Measurements from ENCODE around the gene IFNA4. TPM values are rescaled to one million over a fixed set of nuclear protein-coding genes. Genes with fewer than 3 reads are reported as not detected.

The IFNA4 gene
- total and polyA plus RNA-seq, 9 of the 15 experiments (the other 6 are each of a cell fraction or from before 2014, with no cell fraction given): not detected

DNA sequence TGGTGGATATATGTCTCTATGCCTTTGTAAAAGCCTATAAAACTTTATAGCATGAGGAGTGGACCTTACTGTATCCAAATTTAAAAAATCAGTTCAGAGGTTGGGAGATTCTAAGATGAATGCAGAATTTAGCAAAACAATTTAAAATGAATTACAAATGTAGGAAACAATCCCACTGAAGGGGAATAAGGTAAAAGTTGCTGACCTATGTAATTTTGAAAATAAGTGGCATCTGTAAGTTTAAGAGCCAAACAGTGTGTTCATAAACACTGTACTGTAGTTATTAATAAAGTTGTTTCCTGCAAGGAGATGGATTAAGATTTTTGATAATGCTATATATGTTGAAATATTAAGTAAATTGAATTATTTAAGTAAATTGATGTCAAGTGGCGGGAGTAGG, 50.4 kb downstream of the IFNA4 start:
- Histone ChIP-seq H3K4me2 (ENCODE audit: insufficient read depth, low read length) (no peak overlapping the region), H3K4me1 (replicated peaks in 1 of 2; ENCODE audit: control insufficient read depth in 2 of 2, insufficient read depth in 2 of 2, low read length in 2 of 2) (no peaks in the 10 kb centered on the region), H4K20me1 (replicated peaks; ENCODE audit: control insufficient read depth, insufficient read depth, low read length) (no peaks in the 10 kb centered on the region), H3K9me1 (ENCODE audit: control insufficient read depth, insufficient read depth, low read length) (no peaks in the 10 kb centered on the region), H3K9me3 (replicated peaks; ENCODE audit: control insufficient read depth, insufficient read depth, low read depth, low read length) (no peaks in the 10 kb centered on the region), H3K27me3 (ENCODE audit: control insufficient read depth in 2 of 2, insufficient read depth in 2 of 2, low read length in 2 of 2) (no peaks in the 10 kb centered on the region), H3K79me2 (ENCODE audit: control insufficient read depth, insufficient read depth, low read length) (no peaks in the 10 kb centered on the region), H3K4me3 (no peak overlapping the region), H3K9ac (ENCODE audit: insufficient read depth in 1 of 2, low read depth in 2 of 2, low read length in 2 of 2) (no peak overlapping the region), H2AFZ (ENCODE audit: low read depth, low read length) (no peak overlapping the region), H3K36me3 (ENCODE audit: control insufficient read depth, insufficient read depth, low read length) (no peaks in the 10 kb centered on the region), H3K27ac (ENCODE audit: extremely low read depth, low read depth, low read length) (no peak overlapping the region)
- FAIRE-seq (no peak), DNase-seq (ENCODE audit: extremely low read depth in 1 of 4, low spot score in 3 of 4) (no peak), ATAC-seq (no peak)
- ChIA-PET POLR2A (no interaction called here), CTCF (ENCODE audit: low intra/inter-chr PET ratio) (no interaction called here)
- BruUV-seq (replicated peaks): no TSS peak
- no peak for TF ChIP-seq GABPA (tag; conservative IDR thresholded peaks at IDR 0.05; ENCODE audit: low read depth)
- TF ChIP-seq MAFG (tag; conservative IDR thresholded peaks at IDR 0.05): no peak
- no peak for TF ChIP-seq MXI1 (IDR thresholded peaks at IDR 0.05; ENCODE audit: low read depth, low read length)
- no peak for TF ChIP-seq GTF2E2 (tag; IDR thresholded peaks at IDR 0.05)
- TF ChIP-seq HNRNPH1 (optimal IDR thresholded peaks at IDR 0.05; ENCODE audit: low read depth, low read length): no peak
- TF ChIP-seq, protein P1, sequence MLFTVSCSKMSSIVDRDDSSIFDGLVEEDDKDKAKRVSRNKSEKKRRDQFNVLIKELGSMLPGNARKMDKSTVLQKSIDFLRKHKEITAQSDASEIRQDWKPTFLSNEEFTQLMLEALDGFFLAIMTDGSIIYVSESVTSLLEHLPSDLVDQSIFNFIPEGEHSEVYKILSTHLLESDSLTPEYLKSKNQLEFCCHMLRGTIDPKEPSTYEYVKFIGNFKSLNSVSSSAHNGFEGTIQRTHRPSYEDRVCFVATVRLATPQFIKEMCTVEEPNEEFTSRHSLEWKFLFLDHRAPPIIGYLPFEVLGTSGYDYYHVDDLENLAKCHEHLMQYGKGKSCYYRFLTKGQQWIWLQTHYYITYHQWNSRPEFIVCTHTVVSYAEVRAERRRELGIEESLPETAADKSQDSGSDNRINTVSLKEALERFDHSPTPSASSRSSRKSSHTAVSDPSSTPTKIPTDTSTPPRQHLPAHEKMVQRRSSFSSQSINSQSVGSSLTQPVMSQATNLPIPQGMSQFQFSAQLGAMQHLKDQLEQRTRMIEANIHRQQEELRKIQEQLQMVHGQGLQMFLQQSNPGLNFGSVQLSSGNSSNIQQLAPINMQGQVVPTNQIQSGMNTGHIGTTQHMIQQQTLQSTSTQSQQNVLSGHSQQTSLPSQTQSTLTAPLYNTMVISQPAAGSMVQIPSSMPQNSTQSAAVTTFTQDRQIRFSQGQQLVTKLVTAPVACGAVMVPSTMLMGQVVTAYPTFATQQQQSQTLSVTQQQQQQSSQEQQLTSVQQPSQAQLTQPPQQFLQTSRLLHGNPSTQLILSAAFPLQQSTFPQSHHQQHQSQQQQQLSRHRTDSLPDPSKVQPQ (CRISPR knock-in tag; IDR thresholded peaks at IDR 0.05; ENCODE audit: borderline replicate concordance): no peak
- TF ChIP-seq, protein P2, sequence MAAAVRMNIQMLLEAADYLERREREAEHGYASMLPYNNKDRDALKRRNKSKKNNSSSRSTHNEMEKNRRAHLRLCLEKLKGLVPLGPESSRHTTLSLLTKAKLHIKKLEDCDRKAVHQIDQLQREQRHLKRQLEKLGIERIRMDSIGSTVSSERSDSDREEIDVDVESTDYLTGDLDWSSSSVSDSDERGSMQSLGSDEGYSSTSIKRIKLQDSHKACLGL (CRISPR knock-in tag; IDR thresholded peaks at IDR 0.05; ENCODE audit: borderline replicate concordance, poor library complexity, severe bottlenecking): no peak
- TF ChIP-seq NCOR1 (IDR thresholded peaks at IDR 0.05): no peak
- TF ChIP-seq, protein P3, sequence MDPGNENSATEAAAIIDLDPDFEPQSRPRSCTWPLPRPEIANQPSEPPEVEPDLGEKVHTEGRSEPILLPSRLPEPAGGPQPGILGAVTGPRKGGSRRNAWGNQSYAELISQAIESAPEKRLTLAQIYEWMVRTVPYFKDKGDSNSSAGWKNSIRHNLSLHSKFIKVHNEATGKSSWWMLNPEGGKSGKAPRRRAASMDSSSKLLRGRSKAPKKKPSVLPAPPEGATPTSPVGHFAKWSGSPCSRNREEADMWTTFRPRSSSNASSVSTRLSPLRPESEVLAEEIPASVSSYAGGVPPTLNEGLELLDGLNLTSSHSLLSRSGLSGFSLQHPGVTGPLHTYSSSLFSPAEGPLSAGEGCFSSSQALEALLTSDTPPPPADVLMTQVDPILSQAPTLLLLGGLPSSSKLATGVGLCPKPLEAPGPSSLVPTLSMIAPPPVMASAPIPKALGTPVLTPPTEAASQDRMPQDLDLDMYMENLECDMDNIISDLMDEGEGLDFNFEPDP (CRISPR knock-in tag; IDR thresholded peaks at IDR 0.05): no peak
- TF ChIP-seq MYBL2 (IDR thresholded peaks at IDR 0.05; ENCODE audit: low read depth): no peak
- no peak for TF ChIP-seq MYBL2 (CRISPR knock-in tag; IDR thresholded peaks at IDR 0.05; ENCODE audit: borderline replicate concordance)
- no peak for TF ChIP-seq RBM22 (IDR thresholded peaks at IDR 0.05; ENCODE audit: low read depth, low read length, poor library complexity, severe bottlenecking)
- intact Hi-C loops (cut with micrococcal nuclease): no loop called here
- WGBS (ENCODE audit: insufficient coverage, low coverage, missing lambda C conversion rate): no CpG with 5 or more reads among the region's 1 CpG
- in situ Hi-C loops (cut with MboI): no loop called here

All from K562 (cell line).